H54 (cell line): ENCODE data around the gene SIK2.
A peak's percentile ranks its signal among the peaks of the same experiment; 100 is the strongest.

Experiments
- DNase-seq: peaks from one replicate; pipeline ENCODE4 v3.0.0; 2011; ENCODE audit warnings: low spot score, mixed read lengths; ENCODE audit not compliant: insufficient read length
- FAIRE-seq: peaks from 3 replicates; lab custom pipeline; 2011; peaks lifted over from hg19 to GRCh38; lab: Jason Lieb, UNC
- POLR2A ChIP-seq: IDR thresholded peaks from 2 replicates; pipeline ENCODE4 v1.6.1; 2011; ENCODE audit warnings: low read depth, mild to moderate bottlenecking, low read length

SIK2 gene

DNA sequence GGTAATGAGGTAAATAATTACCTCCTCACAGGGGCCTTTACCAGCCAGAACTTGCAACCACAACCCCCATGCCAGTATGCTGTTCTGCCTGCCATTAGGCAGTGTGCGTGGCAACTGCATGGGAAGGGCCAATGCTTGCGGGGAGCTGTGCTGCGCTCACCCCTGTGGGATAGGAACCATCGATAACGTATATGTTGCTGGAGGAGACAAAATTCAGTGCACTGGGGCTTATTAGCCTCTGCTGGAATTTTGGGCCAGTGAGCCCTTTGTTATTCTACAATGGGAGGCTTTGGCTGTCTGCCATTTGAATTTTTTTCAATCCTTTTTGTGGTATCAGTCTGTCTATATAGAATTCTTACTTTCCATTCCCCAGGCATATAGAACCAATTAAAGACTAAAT is 116.6 kb downstream of the SIK2 start:
- FAIRE-seq (no peak), DNase-seq (no peak)
- TF ChIP-seq POLR2A: no peak

- no peak for TF ChIP-seq POLR2A
- no peak for FAIRE-seq
- DNase-seq: no peak
These were observed 117.1 kb downstream of the SIK2 start for GRCh38 chr11:111719379-111719778.

GRCh38 chr11:111720801-111721494 is 118.7 kb downstream of the SIK2 start:
- no peak for TF ChIP-seq POLR2A
- FAIRE-seq (no peak), DNase-seq (no peak)

GRCh38 chr11:111722501-111722900 is 120.3 kb downstream of the SIK2 start:
- DNase-seq (no peak), FAIRE-seq (no peak)
- no peak for TF ChIP-seq POLR2A

DNA sequence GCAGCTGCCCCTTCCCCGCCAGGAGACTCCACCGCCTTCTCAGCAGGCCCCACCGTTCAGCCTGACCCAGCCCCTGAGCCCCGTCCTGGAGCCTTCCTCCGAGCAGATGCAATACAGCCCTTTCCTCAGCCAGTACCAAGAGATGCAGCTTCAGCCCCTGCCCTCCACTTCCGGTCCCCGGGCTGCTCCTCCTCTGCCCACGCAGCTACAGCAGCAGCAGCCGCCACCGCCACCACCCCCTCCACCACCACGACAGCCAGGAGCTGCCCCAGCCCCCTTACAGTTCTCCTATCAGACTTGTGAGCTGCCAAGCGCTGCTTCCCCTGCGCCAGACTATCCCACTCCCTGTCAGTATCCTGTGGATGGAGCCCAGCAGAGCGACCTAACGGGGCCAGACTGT is 121.3 kb downstream of the SIK2 start:
- FAIRE-seq (no peak), DNase-seq (no peak)
- no peak for TF ChIP-seq POLR2A

DNA sequence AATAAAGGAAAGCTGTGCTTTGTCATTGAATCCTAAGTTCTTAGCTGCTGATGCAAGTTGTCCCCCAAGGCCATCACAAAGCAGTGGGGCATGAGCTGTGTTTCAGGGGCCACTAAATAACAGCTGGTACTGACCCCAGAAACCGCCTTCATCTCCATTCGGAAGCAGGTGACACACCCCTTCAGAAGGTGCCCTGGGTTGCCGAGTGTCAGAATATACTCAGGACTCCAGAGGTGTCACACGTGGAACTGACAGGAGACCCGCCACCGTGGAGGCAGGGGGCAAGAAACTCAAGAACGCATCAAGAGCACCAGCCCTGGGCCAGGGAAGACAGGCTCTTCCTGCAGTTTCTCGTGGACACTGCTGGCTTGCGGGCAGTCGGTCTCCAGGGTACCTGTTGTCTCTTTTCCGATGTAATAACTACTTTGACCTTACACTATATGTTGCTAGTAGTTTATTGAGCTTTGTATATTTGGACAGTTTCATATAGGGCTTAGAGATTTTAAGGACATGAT is 122.4 kb downstream of the SIK2 start:
- no peak for DNase-seq
- no peak for TF ChIP-seq POLR2A
- no peak for FAIRE-seq

DNA sequence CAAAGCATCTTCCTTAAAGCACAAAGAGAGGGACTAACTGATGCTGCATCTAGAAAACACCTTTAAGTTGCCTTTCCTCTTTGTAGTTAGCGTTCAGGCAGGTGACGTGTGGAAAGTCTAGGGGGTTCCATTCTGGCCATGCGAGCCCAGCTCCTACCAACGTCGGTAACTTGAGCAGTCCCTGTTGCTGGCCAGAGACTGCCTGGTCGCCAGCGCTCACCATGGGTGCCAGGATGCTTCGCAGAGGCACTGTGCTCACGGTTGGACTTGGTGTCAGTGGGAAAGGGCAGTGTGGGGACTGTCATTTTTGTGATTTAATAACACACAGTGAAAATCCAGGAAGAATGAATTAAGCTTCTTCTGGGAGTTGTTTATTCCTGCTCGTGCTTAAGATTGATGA is 123.4 kb downstream of the SIK2 start:
- TF ChIP-seq POLR2A: no peak
- DNase-seq: no peak
- FAIRE-seq: no peak

- DNase-seq (no peak), FAIRE-seq (no peak)
- TF ChIP-seq POLR2A: no peak
These were observed 124.1 kb downstream of the SIK2 start for GRCh38 chr11:111726301-111726713.

GRCh38 chr11:111727431-111727830 is 125.2 kb downstream of the SIK2 start:
- DNase-seq (no peak), FAIRE-seq (no peak)
- no peak for TF ChIP-seq POLR2A

- TF ChIP-seq POLR2A: no peak
- FAIRE-seq (no peak), DNase-seq (no peak)
These were observed 127.0 kb downstream of the SIK2 start for GRCh38 chr11:111729071-111729830.

DNA sequence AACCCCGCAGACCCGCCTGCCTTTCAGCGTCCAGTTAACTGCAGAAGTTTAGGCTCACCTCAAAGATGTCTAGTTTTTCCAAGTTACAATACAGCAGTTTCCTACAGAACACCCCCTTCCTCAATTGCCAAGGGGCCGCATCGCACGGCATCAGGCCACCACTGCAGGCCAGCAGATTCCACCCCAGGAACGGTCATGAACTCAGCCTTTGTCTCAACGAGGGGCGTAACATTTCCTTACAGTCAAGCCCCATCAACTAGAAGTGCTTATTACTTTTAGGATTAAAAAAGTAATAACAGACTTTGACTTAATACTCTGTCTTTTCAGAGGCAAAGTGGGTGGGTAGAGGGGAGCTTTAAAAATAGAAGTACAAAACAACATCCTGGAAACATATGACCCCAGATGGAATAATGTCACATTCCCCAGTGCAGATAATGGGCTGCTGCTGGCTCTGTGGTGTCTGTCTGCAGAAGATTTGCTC is 127.6 kb downstream of the SIK2 start:
- DNase-seq (no peak), FAIRE-seq (no peak)
- TF ChIP-seq POLR2A: no peak

GRCh38 chr11:111730871-111731591 is 128.8 kb downstream of the SIK2 start:
- TF ChIP-seq POLR2A: no peak
- DNase-seq (no peak), FAIRE-seq (no peak)

GRCh38 chr11:111731821-111732220 is 129.6 kb downstream of the SIK2 start:
- DNase-seq (no peak), FAIRE-seq (no peak)
- no peak for TF ChIP-seq POLR2A

- no peak for FAIRE-seq
- peak; percentile 19 for DNase-seq
These were observed 130.8 kb downstream of the SIK2 start for GRCh38 chr11:111733016-111733415.

More at GRCh38 chr11:111733016-111733415, 130.8 kb downstream of the SIK2 start:
- no peak for TF ChIP-seq POLR2A
